ENCODE results near the gene CELF2.
"Not testable (repeated sequence)": the region's sequence is repeated elsewhere in the genome, so short reads cannot be mapped to it uniquely, and the experiment has no call there.

The CELF2 gene

GRCh38 chr10:10993785-10994184 lies 23.9 kb upstream of the CELF2 start:
- TF ChIP-seq, protein P1, sequence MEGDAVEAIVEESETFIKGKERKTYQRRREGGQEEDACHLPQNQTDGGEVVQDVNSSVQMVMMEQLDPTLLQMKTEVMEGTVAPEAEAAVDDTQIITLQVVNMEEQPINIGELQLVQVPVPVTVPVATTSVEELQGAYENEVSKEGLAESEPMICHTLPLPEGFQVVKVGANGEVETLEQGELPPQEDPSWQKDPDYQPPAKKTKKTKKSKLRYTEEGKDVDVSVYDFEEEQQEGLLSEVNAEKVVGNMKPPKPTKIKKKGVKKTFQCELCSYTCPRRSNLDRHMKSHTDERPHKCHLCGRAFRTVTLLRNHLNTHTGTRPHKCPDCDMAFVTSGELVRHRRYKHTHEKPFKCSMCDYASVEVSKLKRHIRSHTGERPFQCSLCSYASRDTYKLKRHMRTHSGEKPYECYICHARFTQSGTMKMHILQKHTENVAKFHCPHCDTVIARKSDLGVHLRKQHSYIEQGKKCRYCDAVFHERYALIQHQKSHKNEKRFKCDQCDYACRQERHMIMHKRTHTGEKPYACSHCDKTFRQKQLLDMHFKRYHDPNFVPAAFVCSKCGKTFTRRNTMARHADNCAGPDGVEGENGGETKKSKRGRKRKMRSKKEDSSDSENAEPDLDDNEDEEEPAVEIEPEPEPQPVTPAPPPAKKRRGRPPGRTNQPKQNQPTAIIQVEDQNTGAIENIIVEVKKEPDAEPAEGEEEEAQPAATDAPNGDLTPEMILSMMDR (conservative IDR thresholded peaks at IDR 0.05): no peak
- H3K27ac ChIP-seq: no peak overlapping the region

DNA sequence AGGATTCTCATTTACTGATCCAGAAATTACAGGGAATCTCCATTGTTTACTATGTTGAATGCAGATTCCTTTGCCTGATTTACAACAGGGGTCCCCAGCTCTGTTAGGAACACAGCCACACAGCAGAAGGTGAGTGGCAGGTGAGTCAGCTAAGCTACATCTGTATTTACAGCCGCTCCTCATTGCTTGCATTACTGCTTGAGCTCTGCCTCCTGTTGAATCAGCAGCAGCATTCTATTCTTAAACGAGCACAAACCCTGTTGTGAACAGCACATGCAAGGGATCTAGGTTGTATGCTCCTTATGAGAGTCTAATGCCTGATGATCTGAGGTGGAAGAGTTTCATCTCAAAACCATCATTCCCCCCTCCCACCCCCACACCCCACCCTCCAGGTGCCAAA lies 23.3 kb upstream of the CELF2 start:
- no peak overlapping the region for H3K27ac ChIP-seq
- TF ChIP-seq, protein P1 (conservative IDR thresholded peaks at IDR 0.05): no peak

GRCh38 chr10:10995120-10995519 lies 22.6 kb upstream of the CELF2 start:
- TF ChIP-seq, protein P1 (conservative IDR thresholded peaks at IDR 0.05): no peak
- H3K27ac ChIP-seq: no peak overlapping the region

- H3K27ac ChIP-seq: no peak overlapping the region
- TF ChIP-seq, protein P1 (conservative IDR thresholded peaks at IDR 0.05): no peak
Observed at GRCh38 chr10:10996966-10997620, 20.6 kb upstream of the CELF2 start.

DNA sequence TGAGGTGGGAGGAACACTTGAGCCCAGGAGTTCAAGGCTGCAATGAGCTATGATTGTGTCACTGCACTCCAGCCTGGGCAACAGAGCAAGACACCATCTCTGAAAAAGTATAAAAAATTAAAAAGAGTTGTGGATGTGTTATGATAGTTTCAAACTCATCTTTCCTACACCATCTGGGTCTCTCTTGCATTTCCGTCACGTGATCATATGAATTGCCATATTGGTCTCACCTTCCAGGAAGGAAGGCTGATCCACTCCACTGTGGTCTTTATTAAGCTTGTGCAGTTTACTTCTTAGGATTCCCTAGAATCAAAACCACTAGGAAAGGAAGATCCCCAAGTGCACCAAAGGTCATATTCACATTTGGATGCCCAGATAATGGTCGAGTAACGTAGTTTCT lies 18.2 kb upstream of the CELF2 start:
- H3K27ac ChIP-seq: not testable (repeated sequence)

DNA sequence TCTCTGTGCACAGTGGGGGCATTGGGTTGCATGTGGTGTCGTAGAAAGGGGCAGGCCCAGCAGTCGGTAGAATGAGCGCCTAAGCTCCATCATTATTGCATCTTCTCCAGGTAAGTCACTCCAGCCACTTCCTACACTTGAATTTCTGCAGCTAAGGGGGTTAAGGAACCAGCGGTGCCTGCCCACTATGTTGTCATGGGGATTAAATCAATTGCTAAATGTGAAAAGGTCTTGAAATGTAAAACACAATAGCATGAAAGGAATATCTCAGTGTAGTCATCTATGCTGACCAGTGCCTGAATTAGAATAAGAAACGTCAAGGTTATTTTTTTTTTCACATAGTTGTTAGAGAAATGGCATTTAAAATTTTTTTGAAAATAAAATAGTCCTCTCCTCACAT lies 15.2 kb upstream of the CELF2 start:
- TF ChIP-seq, protein P1 (conservative IDR thresholded peaks at IDR 0.05): no peak
- H3K27ac ChIP-seq: no peak overlapping the region

GRCh38 chr10:11002916-11003315 lies 14.8 kb upstream of the CELF2 start:
- TF ChIP-seq, protein P1 (conservative IDR thresholded peaks at IDR 0.05): no peak
- H3K27ac ChIP-seq: no peak overlapping the region

- no peak overlapping the region for H3K27ac ChIP-seq
- TF ChIP-seq, protein P1 (conservative IDR thresholded peaks at IDR 0.05): no peak
Observed at GRCh38 chr10:11003679-11004078, 14.0 kb upstream of the CELF2 start.
